ENCODE results near the gene PRELID3B. TPM values are rescaled to one million over a fixed set of nuclear protein-coding genes. Genes with fewer than 3 reads are reported as not detected.

The PRELID3B gene
- 57.1 and 59.6 TPM in 2 replicates for total RNA-seq

DNA sequence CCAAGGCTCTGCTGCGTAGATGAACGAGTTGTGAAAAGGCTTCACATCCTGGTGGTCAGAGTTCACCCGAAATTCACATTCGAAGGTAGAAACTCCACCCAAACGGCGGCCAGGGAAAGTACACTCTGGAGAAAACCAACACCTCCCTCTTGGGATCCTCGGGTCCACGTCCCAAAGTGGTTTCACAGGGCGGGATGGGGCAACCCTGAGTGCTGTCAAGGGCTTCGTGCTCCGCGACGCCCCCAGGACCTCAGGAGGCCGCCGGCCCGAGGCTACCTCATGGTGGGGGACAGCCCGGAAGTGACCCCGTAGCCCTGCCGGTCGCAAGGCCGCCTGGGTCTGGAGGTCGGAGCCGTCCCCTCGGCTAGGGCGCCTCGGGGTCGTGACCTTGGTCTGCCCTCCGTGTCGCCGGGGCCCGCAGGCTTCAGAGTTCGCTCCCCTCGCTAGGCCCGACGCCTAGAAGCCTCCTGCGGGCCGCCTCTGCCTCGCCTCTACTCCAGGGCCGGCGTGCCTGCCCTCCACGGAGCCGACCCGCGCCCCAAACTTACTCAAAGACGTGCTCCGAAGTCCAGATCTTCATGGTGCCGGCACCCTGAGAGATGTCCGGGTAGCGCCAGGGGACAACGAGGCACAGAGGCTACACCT lies at the start of gene PRELID3B:
PRELID3B (minus strand) TSS at position 636 of the 645 bp plus-strand sequence; CDS start at position 580, 56 bp downstream.

GRCh38 chr20:59032023-59032712 lies 10.4 kb downstream of the PRELID3B start, which contains the start of gene ATP5F1E:
ATP5F1E (minus strand) TSS chr20:59032335; CDS start chr20:59032251, 84 bp downstream.

GRCh38 chr20:59019217-59019616 lies 23.4 kb downstream of the PRELID3B start, which contains the start of gene TUBB1:
TUBB1 (plus strand) TSS chr20:59019429; CDS start chr20:59019523, 94 bp downstream.

DNA sequence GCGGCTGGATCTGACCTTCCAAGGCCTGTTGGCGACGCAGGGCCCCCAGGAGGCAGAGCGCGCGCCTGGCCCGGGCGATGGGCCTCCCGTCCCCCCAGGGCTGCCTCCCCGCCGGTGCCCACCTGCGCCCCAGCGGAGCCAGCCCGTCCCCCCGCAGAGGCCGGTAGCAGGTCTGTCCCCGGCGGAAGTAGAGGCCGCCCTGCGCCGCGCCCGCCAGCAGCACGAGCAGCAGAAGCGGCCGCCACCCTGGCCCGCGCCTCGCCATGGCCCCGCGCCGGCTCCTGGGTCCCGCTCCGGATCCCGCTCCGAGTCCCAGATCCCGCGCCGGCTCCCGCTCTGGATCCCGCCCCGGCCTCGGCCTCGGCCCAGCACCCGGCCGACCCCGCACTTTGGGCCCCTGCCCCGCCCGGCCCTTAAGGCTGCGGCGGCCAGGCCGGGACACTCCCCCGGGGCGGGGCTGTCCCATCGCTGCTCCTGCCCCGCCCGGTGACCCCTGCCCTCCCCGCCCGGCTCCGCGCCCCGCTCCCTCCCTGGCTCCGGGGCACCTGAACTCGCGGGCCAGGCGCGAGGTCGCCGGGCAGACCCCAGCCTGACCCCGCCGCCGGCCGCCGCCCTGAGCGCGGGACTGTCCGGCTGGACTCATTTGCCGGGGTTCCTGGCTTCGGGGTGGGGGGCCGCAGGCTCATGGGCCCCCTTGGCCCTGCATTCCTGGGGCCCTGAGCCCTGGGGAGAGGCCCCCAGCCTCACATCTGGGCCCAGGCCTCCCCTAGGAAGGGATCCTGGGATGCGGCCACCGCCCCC lies 35.5 kb downstream of the PRELID3B start, which contains the start of gene CTSZ:
CTSZ (minus strand) TSS at position 391 of the 801 bp plus-strand sequence; CDS start at position 265, 126 bp downstream.

Other genes starting within 250 kb of the PRELID3B start
- 0.73 and 0.81 TPM in 2 replicates for gene GNAS-AS1, start 191.9 kb downstream of the PRELID3B start, total RNA-seq
- 617 and 716 TPM in 2 replicates for gene GNAS, start 190.1 kb downstream of the PRELID3B start, total RNA-seq
- 66.8 and 70.9 TPM in 2 replicates for gene NELFCD, start 61.5 kb downstream of the PRELID3B start, total RNA-seq
- 118 and 137 TPM in 2 replicates for gene CTSZ, start 35.5 kb downstream of the PRELID3B start, total RNA-seq
- under 0.01 TPM in 1 of 2 replicates, not detected in the other for gene TUBB1, start 23.4 kb downstream of the PRELID3B start, total RNA-seq
- 13.7 and 15.3 TPM in 2 replicates for gene ATP5F1E, start 10.5 kb downstream of the PRELID3B start, total RNA-seq
- not detected in 2 replicates for gene ZNF831, start 121.0 kb upstream of the PRELID3B start, total RNA-seq